HCT116 (cell line): ENCODE data around the gene THOC6. TPM values are rescaled to one million over a fixed set of nuclear protein-coding genes. Genes with fewer than 3 reads are reported as not detected.

ENCODE experiments used
- ATAC-seq: fragments of 200-7000 bp; cut with Tn5 transposase; 2 replicates; pipeline ENCODE4 v1.9.1; 2020; ENCODE audit warnings: mild to moderate bottlenecking, moderate library complexity
- BruUV-seq: library from RNA; stranded (reverse); fragments of 400-500 nt; replicated peaks from 2 replicates; lab custom pipeline; 2021; lab: Mats Ljungman, UMichigan
- CTCF ChIA-PET: fragments of 300-600 bp; sonication (Branson Sonifier 250); formaldehyde crosslinking; loops from one replicate; lab custom pipeline; 2021; ENCODE audit warnings: antibody characterized with exemption; lab: Charles Lee
- POLR2A ChIA-PET: fragments of 300-600, 350-600 bp; sonication (Branson Sonifier 250); formaldehyde crosslinking; loops from one replicate; lab custom pipeline; 2021; ENCODE audit warnings: antibody characterized with exemption; lab: Charles Lee
- RAD21 ChIA-PET, 2 experiments: fragments of 300-600 bp; sonication (Branson Sonifier 250); formaldehyde crosslinking; loops; one replicate each; lab custom pipeline; 2023; ENCODE audit warnings: low total read pairs in 2 of 2; ENCODE audit not compliant: uncharacterized antibody in 2 of 2, unreplicated experiment in 2 of 2, low non-redundant PET in 1 of 2; lab: Charles Lee
- DNase-seq: peaks from one replicate; pipeline ENCODE4 v3.0.0-alpha.2; 2010; ENCODE audit warnings: low read depth, low spot score
- H2AFZ ChIP-seq: fragments of 200-600 bp; shearing (Covaris generic), sonication (generic); 2 replicates; pipeline ENCODE4 v1.6.1; 2017; ENCODE audit warnings: low read depth, mixed run types, mixed read lengths, antibody characterized with exemption, low read length; ENCODE audit not compliant: poor library complexity, severe bottlenecking
- H3K27ac ChIP-seq: 2 replicates; pipeline ENCODE4 v1.5.1; 2012; ENCODE audit warnings: low read depth, low read length
- H3K27me3 ChIP-seq: fragments of 200-600 bp; sonication (generic); 2 replicates; pipeline ENCODE4 v1.6.1; 2016; ENCODE audit warnings: mixed run types, low read length, mixed read lengths; ENCODE audit not compliant: insufficient read depth
- H3K36me3 ChIP-seq, 2 experiments: fragments of 200-500 bp in 1 of 2; fragments of 200-600 bp in 1 of 2; sonication (Bioruptor generic) in 1 of 2; sonication (generic) in 1 of 2; 2 replicates each; pipeline versions ENCODE4 v1.5.1 to v1.6.1; 2014 to 2016; ENCODE audit warnings: low read length in 2 of 2, inconsistent platforms in 1 of 2, mixed read lengths in 1 of 2, mixed run types in 1 of 2; ENCODE audit not compliant: insufficient read depth in 2 of 2, control insufficient read depth in 1 of 2
- H3K4me1 ChIP-seq, 2 experiments: fragments of 200-600 bp in 1 of 2; sonication (generic) in 1 of 2; 2 replicates each; pipeline versions ENCODE4 v1.5.1 to v1.6.1; 2012 to 2017; ENCODE audit warnings: low read length in 2 of 2, inconsistent platforms in 1 of 2, mild to moderate bottlenecking in 1 of 2, mixed read lengths in 1 of 2, mixed run types in 1 of 2, moderate library complexity in 1 of 2; ENCODE audit not compliant: insufficient read depth in 2 of 2, control insufficient read depth in 1 of 2
- H3K4me2 ChIP-seq: fragments of 200-600 bp; sonication (generic); 2 replicates; pipeline ENCODE4 v1.6.1; 2017; ENCODE audit warnings: mixed run types, low read length, mixed read lengths
- H3K4me3 ChIP-seq, 2 experiments: fragments of 200-600 bp in 1 of 2; sonication (generic) in 1 of 2; replicated peaks in 1 of 2; 2 replicates each; pipeline ENCODE4 v1.5.1; 2011 to 2016; ENCODE audit warnings: low read length in 2 of 2, control low read depth in 1 of 2, low read depth in 1 of 2, mild to moderate bottlenecking in 1 of 2, mixed read lengths in 1 of 2, mixed run types in 1 of 2
- H3K79me2 ChIP-seq: fragments of 200-600 bp; sonication (generic); 2 replicates; pipeline ENCODE4 v1.6.1; 2017; ENCODE audit warnings: mild to moderate bottlenecking, mixed run types, low read length, moderate library complexity, mixed read lengths; ENCODE audit not compliant: insufficient read depth
- H3K9ac ChIP-seq: fragments of 200-600 bp; sonication (generic); 2 replicates; pipeline ENCODE4 v1.6.1; 2016; ENCODE audit warnings: low read length, mixed read lengths
- H3K9me2 ChIP-seq: fragments of 200-600 bp; sonication (generic), shearing (Covaris generic); 2 replicates; pipeline ENCODE4 v1.6.1; 2017; ENCODE audit warnings: mixed run types, mild to moderate bottlenecking, moderate library complexity; ENCODE audit not compliant: insufficient read depth
- H3K9me3 ChIP-seq, 2 experiments: fragments of 200-500 bp in 1 of 2; fragments of 200-600 bp in 1 of 2; sonication (Bioruptor generic) in 1 of 2; sonication (generic) in 1 of 2; 2 replicates each; pipeline ENCODE4 v1.6.1; 2014 to 2017; ENCODE audit warnings: low read length in 2 of 2, mixed read lengths in 2 of 2, inconsistent platforms in 1 of 2, low read depth in 1 of 2, mild to moderate bottlenecking in 1 of 2, mixed run types in 1 of 2, moderate library complexity in 1 of 2; ENCODE audit not compliant: control insufficient read depth in 1 of 2, insufficient read depth in 1 of 2
- H4K20me1 ChIP-seq: fragments of 200-600 bp; sonication (generic), shearing (Covaris generic); 2 replicates; pipeline ENCODE4 v1.6.1; 2017; ENCODE audit warnings: mixed run types, mild to moderate bottlenecking, moderate library complexity; ENCODE audit not compliant: insufficient read depth
- ELF1 ChIP-seq: IDR thresholded peaks from 2 replicates; pipeline ENCODE4 v1.6.1; 2012; ENCODE audit warnings: low read depth, borderline replicate concordance
- EZH2 ChIP-seq: fragments of 200-600 bp; sonication (generic); IDR thresholded peaks from 2 replicates; pipeline ENCODE4 v1.6.1; 2017; ENCODE audit warnings: antibody characterized with exemption, mixed run types
- EZH2phosphoT487 ChIP-seq: fragments of 200-600 bp; IDR thresholded peaks from 2 replicates; pipeline ENCODE4 v1.6.1; 2018; ENCODE audit warnings: antibody characterized with exemption, borderline replicate concordance
- RAD21 ChIP-seq: IDR thresholded peaks from 2 replicates; pipeline ENCODE4 v1.6.1; 2012; ENCODE audit warnings: low read depth, mild to moderate bottlenecking
- SIN3A ChIP-seq: IDR thresholded peaks from 2 replicates; pipeline ENCODE4 v1.6.1; 2012; ENCODE audit warnings: low read depth
- ZNF274 ChIP-seq: fragments of 200-500 bp; sonication (Bioruptor generic); IDR thresholded peaks from 2 replicates; pipeline ENCODE4 v1.6.1; 2014; ENCODE audit warnings: mild to moderate bottlenecking, low read depth, low read length, inconsistent platforms
- intact Hi-C: fragments of 100-400 bp; cut with micrococcal nuclease; formaldehyde crosslinking; loops from 2 replicates; pipeline ENCODE4 v1.10.0; 2022
- total RNA-seq: library from RNA; stranded (reverse); gene quantifications from one replicate; pipeline ENCODE4 v1.2.1, GENCODE V29; 2021; ENCODE audit not compliant: unreplicated experiment
- TF ChIP-seq, protein P1 (sequence below): IDR thresholded peaks from 2 replicates; pipeline ENCODE4 v1.6.1; 2012; ENCODE audit warnings: low read depth
- TF ChIP-seq, protein P2 (sequence below): IDR thresholded peaks from 2 replicates; pipeline ENCODE4 v1.6.1; 2011; ENCODE audit warnings: mild to moderate bottlenecking, low read length, moderate library complexity; ENCODE audit not compliant: insufficient replicate concordance; ENCODE audit errors: extremely low read depth

THOC6 gene
- total RNA-seq, 1 experiment from 2014 or later, result 62.9 TPM

DNA sequence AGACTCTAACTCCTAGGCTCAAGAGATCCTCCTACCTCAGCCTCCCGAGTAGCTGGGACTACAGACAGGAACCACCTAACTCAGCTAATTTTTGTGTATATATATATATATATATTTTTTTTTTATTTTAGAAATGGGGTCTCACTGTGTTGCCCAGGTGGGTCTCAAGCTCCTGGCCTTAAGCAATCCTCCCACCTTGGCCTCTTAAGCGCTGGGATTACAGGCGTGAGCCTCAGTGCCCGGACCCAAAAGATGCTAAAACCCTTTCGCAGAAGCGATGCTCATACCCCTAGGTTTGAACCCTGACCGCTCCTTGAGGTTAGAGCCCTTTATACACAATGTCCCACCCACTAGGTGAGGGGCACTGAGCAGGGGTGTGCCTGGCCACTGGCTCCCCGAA lies 13.3 kb upstream of the THOC6 start:
- ChIA-PET CTCF (interaction anchor here (1.0 to 2.1 kb wide), 5 partner anchors 10 to 21 kb away, joined by 3 to 12 read pairs (median 6); partner anchors contain the start of genes HCFC1R1, THOC6 and TNFRSF12A), RAD21 (no interaction called here), POLR2A (interaction anchor here (0.6 to 11.4 kb wide), 3 partner anchors 11 to 291 kb away, joined by 4 to 188 read pairs (median 4); partner anchors contain the start of genes CLDN6, HCFC1R1, PRSS27 and THOC6)
- TF ChIP-seq ZNF274, result no peak
- TF ChIP-seq, protein P1, sequence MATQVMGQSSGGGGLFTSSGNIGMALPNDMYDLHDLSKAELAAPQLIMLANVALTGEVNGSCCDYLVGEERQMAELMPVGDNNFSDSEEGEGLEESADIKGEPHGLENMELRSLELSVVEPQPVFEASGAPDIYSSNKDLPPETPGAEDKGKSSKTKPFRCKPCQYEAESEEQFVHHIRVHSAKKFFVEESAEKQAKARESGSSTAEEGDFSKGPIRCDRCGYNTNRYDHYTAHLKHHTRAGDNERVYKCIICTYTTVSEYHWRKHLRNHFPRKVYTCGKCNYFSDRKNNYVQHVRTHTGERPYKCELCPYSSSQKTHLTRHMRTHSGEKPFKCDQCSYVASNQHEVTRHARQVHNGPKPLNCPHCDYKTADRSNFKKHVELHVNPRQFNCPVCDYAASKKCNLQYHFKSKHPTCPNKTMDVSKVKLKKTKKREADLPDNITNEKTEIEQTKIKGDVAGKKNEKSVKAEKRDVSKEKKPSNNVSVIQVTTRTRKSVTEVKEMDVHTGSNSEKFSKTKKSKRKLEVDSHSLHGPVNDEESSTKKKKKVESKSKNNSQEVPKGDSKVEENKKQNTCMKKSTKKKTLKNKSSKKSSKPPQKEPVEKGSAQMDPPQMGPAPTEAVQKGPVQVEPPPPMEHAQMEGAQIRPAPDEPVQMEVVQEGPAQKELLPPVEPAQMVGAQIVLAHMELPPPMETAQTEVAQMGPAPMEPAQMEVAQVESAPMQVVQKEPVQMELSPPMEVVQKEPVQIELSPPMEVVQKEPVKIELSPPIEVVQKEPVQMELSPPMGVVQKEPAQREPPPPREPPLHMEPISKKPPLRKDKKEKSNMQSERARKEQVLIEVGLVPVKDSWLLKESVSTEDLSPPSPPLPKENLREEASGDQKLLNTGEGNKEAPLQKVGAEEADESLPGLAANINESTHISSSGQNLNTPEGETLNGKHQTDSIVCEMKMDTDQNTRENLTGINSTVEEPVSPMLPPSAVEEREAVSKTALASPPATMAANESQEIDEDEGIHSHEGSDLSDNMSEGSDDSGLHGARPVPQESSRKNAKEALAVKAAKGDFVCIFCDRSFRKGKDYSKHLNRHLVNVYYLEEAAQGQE, result no peak
- TF ChIP-seq, protein P2, sequence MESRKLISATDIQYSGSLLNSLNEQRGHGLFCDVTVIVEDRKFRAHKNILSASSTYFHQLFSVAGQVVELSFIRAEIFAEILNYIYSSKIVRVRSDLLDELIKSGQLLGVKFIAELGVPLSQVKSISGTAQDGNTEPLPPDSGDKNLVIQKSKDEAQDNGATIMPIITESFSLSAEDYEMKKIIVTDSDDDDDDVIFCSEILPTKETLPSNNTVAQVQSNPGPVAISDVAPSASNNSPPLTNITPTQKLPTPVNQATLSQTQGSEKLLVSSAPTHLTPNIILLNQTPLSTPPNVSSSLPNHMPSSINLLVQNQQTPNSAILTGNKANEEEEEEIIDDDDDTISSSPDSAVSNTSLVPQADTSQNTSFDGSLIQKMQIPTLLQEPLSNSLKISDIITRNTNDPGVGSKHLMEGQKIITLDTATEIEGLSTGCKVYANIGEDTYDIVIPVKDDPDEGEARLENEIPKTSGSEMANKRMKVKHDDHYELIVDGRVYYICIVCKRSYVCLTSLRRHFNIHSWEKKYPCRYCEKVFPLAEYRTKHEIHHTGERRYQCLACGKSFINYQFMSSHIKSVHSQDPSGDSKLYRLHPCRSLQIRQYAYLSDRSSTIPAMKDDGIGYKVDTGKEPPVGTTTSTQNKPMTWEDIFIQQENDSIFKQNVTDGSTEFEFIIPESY, result no peak
- no peak for TF ChIP-seq ELF1
- no peak for TF ChIP-seq EZH2phosphoT487
- no peak for TF ChIP-seq EZH2
- no peak for TF ChIP-seq RAD21
- TF ChIP-seq SIN3A, result no peak
- BruUV-seq, result no TSS peak
- Histone ChIP-seq H3K4me3 (peak overlapping the region in 1 of 2 experiments; percentile 46; a peak in 1 of 4 replicates), H4K20me1 (no peaks in the 10 kb centered on the region), H3K27me3 (no peaks in the 10 kb centered on the region), H3K9ac (peak overlapping the region; percentile 64; the same call in 1 of the 2 replicates), H3K36me3 (no peaks in the 10 kb centered on the region), H3K27ac (peak overlapping the region; percentile 76), H3K9me2 (no peaks in the 10 kb centered on the region), H3K4me2 (peak overlapping the region; percentile 84), H3K79me2 (no peaks in the 10 kb centered on the region), H3K4me1 (peaks cover 65 to 98% of the 10 kb centered on the region in 2 experiments), H2AFZ (no peak overlapping the region), H3K9me3 (no peaks in the 10 kb centered on the region)
- no peak for DNase-seq
- intact Hi-C loops, result no loop called here
- ATAC-seq, result no peak
